ENCODE measurements around the gene RANBP1. TPM values are rescaled to one million over a fixed set of nuclear protein-coding genes. Genes with fewer than 3 reads are reported as not detected.

The RANBP1 gene
- total RNA-seq, 1 experiment from 2014 or later, result 186 TPM

GRCh38 chr22:20087319-20088262 lies 28.3 kb upstream of the RANBP1 start:
- no peak for DNase-seq (ENCODE audit: extremely low read depth, low read depth)

- no peak for DNase-seq (ENCODE audit: extremely low read depth, low read depth)
Observed at GRCh38 chr22:20088263-20088648, 27.6 kb upstream of the RANBP1 start.

- no peak for DNase-seq (ENCODE audit: extremely low read depth, low read depth)
Observed at GRCh38 chr22:20089226-20089976, 26.5 kb upstream of the RANBP1 start.

GRCh38 chr22:20089977-20090729 lies 25.8 kb upstream of the RANBP1 start:
- no peak for DNase-seq (ENCODE audit: extremely low read depth, low read depth)

GRCh38 chr22:20090730-20091240 lies 25.1 kb upstream of the RANBP1 start:
- no peak for DNase-seq (ENCODE audit: extremely low read depth, low read depth)

- no peak for DNase-seq (ENCODE audit: extremely low read depth, low read depth)
Observed at GRCh38 chr22:20091690-20092476, 24.0 kb upstream of the RANBP1 start.

- no peak for DNase-seq (ENCODE audit: extremely low read depth, low read depth)
Observed at GRCh38 chr22:20092477-20092854, 23.4 kb upstream of the RANBP1 start.

GRCh38 chr22:20093418-20094196 lies 22.3 kb upstream of the RANBP1 start:
- DNase-seq (ENCODE audit: extremely low read depth, low read depth), result no peak

- no peak for DNase-seq (ENCODE audit: extremely low read depth, low read depth)
Observed at GRCh38 chr22:20094197-20094807, 21.6 kb upstream of the RANBP1 start.

GRCh38 chr22:20095521-20095920 lies 20.4 kb upstream of the RANBP1 start:
- DNase-seq (ENCODE audit: extremely low read depth, low read depth), result no peak

GRCh38 chr22:20096574-20097420 lies 19.1 kb upstream of the RANBP1 start:
- no peak for DNase-seq (ENCODE audit: extremely low read depth, low read depth)

- no peak for DNase-seq (ENCODE audit: extremely low read depth, low read depth)
Observed at GRCh38 chr22:20099099-20099711, 16.7 kb upstream of the RANBP1 start.

GRCh38 chr22:20101638-20102037 lies 14.3 kb upstream of the RANBP1 start:
- no peak for DNase-seq (ENCODE audit: extremely low read depth, low read depth)

- no peak for DNase-seq (ENCODE audit: extremely low read depth, low read depth)
Observed at GRCh38 chr22:20102203-20102780, 13.6 kb upstream of the RANBP1 start.

- DNase-seq (ENCODE audit: extremely low read depth, low read depth), result no peak
Observed at GRCh38 chr22:20105456-20106204, 10.3 kb upstream of the RANBP1 start.

GRCh38 chr22:20106205-20106848 lies 9.6 kb upstream of the RANBP1 start:
- DNase-seq (ENCODE audit: extremely low read depth, low read depth), result no peak
